B cell (primary cell): Measurements from ENCODE around the gene SH3RF3. TPM values are rescaled to one million over a fixed set of nuclear protein-coding genes. Genes with fewer than 3 reads are reported as not detected.

Experiments
- ATAC-seq: fragments of 200-7000 bp; cut with Tn5 transposase; one replicate; pipeline ENCODE4 v1.10.0; 2021; ENCODE audit warnings: low read depth, mild to moderate bottlenecking, moderate number of reproducible peaks, moderate library complexity
- CTCF ChIA-PET: fragments of 350-600 bp; sonication (Branson Sonifier 250); formaldehyde crosslinking; loops from one replicate; lab custom pipeline; 2021; ENCODE audit warnings: antibody characterized with exemption, inconsistent platforms; lab: Charles Lee
- POLR2A ChIA-PET: fragments of 350-600 bp; sonication (Branson Sonifier 250); formaldehyde crosslinking; loops from one replicate; lab custom pipeline; 2021; ENCODE audit warnings: antibody characterized with exemption; lab: Charles Lee
- DNase-seq: peaks from one replicate; pipeline ENCODE4 v3.0.0; 2013
- H2AFZ ChIP-seq: 2 replicates; pipeline ENCODE4 v1.6.1; 2012; ENCODE audit warnings: mild to moderate bottlenecking, low read depth, low read length; ENCODE audit not compliant: insufficient read depth, poor library complexity, severe bottlenecking
- H3K27ac ChIP-seq, 2 donors: 1 replicate in 1 of 2; 2 replicates in 1 of 2; pipeline ENCODE4 v1.5.1; 2012 to 2013; ENCODE audit warnings: low read length in 2 of 2, mild to moderate bottlenecking in 2 of 2, moderate library complexity in 1 of 2
- H3K27me3 ChIP-seq, 4 experiments: fragments of 200-600 bp in 1 of 4; sonication (generic) in 1 of 4; replicated peaks in 1 of 4; 1 replicate in 2 of 4; 2 replicates in 2 of 4; pipeline versions ENCODE4 v1.6.1 to v1.7.0; 2013 to 2016; ENCODE audit warnings: low read length in 3 of 4, mild to moderate bottlenecking in 2 of 4, mixed read lengths in 1 of 4, moderate library complexity in 1 of 4; ENCODE audit not compliant: insufficient read depth in 4 of 4, control insufficient read depth in 3 of 4; ENCODE audit errors: control extremely low read depth in 1 of 4
- H3K36me3 ChIP-seq, 2 experiments: replicated peaks in 1 of 2; 1 replicate in 1 of 2; 2 replicates in 1 of 2; pipeline versions ENCODE4 v1.6.1 to v1.7.1; 2013; ENCODE audit warnings: low read length in 1 of 2; ENCODE audit not compliant: insufficient read depth in 2 of 2, control insufficient read depth in 1 of 2; ENCODE audit errors: control extremely low read depth in 1 of 2, extremely low read depth in 1 of 2
- H3K4me1 ChIP-seq, 2 donors: fragments of 200-600 bp in 1 of 2; sonication (generic) in 1 of 2; 1 replicate in 1 of 2; 2 replicates in 1 of 2; pipeline versions ENCODE4 v1.5.1 to v1.6.1; 2013 to 2017; ENCODE audit warnings: low read length in 2 of 2; ENCODE audit not compliant: control insufficient read depth in 2 of 2, insufficient read depth in 2 of 2
- H3K4me2 ChIP-seq: replicated peaks from 2 replicates; pipeline ENCODE3; 2012; ENCODE audit warnings: mild to moderate bottlenecking, low read depth, low read length; ENCODE audit not compliant: poor library complexity, severe bottlenecking
- H3K4me3 ChIP-seq, 5 experiments: fragments of 200-600 bp in 1 of 5; sonication (generic) in 1 of 5; 1 replicate in 3 of 5; 2 replicates in 2 of 5; pipeline versions ENCODE4 v1.5.1 to v1.7.0; 2011 to 2016; ENCODE audit warnings: low read length in 4 of 5, mild to moderate bottlenecking in 4 of 5, low read depth in 2 of 5, control low read depth in 1 of 5, moderate library complexity in 1 of 5; ENCODE audit not compliant: insufficient read depth in 1 of 5; ENCODE audit errors: control extremely low read depth in 1 of 5, extremely low read depth in 1 of 5
- H3K79me2 ChIP-seq: fragments of 200-600 bp; sonication (generic); one replicate; pipeline ENCODE4 v1.6.0; 2016; ENCODE audit warnings: low read length; ENCODE audit not compliant: control insufficient read depth, insufficient read depth
- H3K9ac ChIP-seq: fragments of 200-600 bp; sonication (generic); 2 replicates; pipeline ENCODE4 v1.6.1; 2017; ENCODE audit warnings: mild to moderate bottlenecking, low read length, moderate library complexity
- H3K9me3 ChIP-seq, 3 donors: one replicate each; pipeline versions ENCODE4 v1.6.1 to v1.7.1; 2013; ENCODE audit warnings: low read length in 2 of 3; ENCODE audit not compliant: control insufficient read depth in 2 of 3, insufficient read depth in 1 of 3; ENCODE audit errors: control extremely low read depth in 1 of 3
- H4K20me1 ChIP-seq: 2 replicates; pipeline ENCODE4 v1.6.0; 2012; ENCODE audit warnings: mild to moderate bottlenecking, low read length; ENCODE audit not compliant: insufficient read depth, control insufficient read depth, poor library complexity, severe bottlenecking
- H3K27ac Mint-ChIP-seq: one replicate; pipeline ENCODE4 v1.8.0; 2021; ENCODE audit warnings: mixed read lengths
- H3K27me3 Mint-ChIP-seq: one replicate; pipeline ENCODE4 v1.8.0; 2021; ENCODE audit warnings: mixed read lengths
- H3K4me1 Mint-ChIP-seq: one replicate; pipeline ENCODE4 v1.8.0; 2021; ENCODE audit warnings: mixed read lengths
- H3K4me3 Mint-ChIP-seq: one replicate; pipeline ENCODE4 v1.8.0; 2021; ENCODE audit warnings: mixed read lengths
- H3K9me3 Mint-ChIP-seq: one replicate; pipeline ENCODE4 v1.8.0; 2022; ENCODE audit warnings: mixed read lengths; ENCODE audit not compliant: insufficient read depth
- EZH2 ChIP-seq: IDR thresholded peaks from 2 replicates; pipeline ENCODE4 v1.6.1; 2012; ENCODE audit warnings: borderline replicate concordance, low read depth, mild to moderate bottlenecking, moderate library complexity, low read length; ENCODE audit not compliant: insufficient read depth, poor library complexity, severe bottlenecking
- WGBS: methylation state at CpG from one replicate; pipeline ENCODE4 v1.1.5; 2013; ENCODE audit warnings: missing lambda C conversion rate; ENCODE audit not compliant: insufficient coverage; 5-methylcytosine and 5-hydroxymethylcytosine counted together
- intact Hi-C: fragments of 100-400 bp; cut with micrococcal nuclease; formaldehyde crosslinking; loops from one replicate; pipeline ENCODE4 v1.10.0; 2022
- polyA plus RNA-seq: library from polyadenylated mRNA; depleted of rRNA; stranded (reverse); fragments of >200 nt; gene quantifications from 2 replicates; pipeline ENCODE4 v1.2.3, GENCODE V29; 2012
- total RNA-seq, 2 donors: library from RNA; stranded (reverse); fragments of 120-200 nt in 1 of 2; gene quantifications; 1 replicate in 1 of 2; 2 replicates in 1 of 2; pipeline versions ENCODE4 v1.2.3 to v1.2.4, GENCODE V29; 2013 to 2022
- TF ChIP-seq, protein P1 (sequence below): fragments of 200-600 bp; IDR thresholded peaks from one replicate; pipeline ENCODE4 v1.8.0; 2022; ENCODE audit warnings: antibody characterized with exemption, mild to moderate bottlenecking

Gene SH3RF3
- total and polyA plus RNA-seq, 2 donors (not counting 1 experiment from before 2014, with no cell fraction given): 0.07 to 1.2 TPM

DNA sequence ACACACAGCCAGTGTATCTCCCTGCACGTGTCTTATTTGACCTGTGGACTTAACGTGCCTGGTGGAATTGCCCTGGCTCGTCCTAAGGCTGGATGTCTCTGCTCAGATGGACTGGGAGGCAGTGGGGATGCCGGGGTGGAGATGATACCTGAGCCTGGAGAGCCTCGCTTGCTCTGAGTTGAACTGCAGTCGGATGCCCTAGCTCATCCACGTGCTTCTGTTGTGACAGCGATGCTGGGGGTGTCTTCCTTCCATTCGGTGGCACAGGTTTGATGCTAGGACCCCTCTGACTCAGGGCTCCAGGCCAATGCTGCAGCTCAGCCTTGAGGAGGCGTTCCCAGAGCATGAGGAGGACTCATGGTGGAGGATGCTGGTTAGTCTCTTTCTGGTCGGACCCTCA lies 117.6 kb downstream of the SH3RF3 start:
- no peak for TF ChIP-seq EZH2
- TF ChIP-seq, protein P1, sequence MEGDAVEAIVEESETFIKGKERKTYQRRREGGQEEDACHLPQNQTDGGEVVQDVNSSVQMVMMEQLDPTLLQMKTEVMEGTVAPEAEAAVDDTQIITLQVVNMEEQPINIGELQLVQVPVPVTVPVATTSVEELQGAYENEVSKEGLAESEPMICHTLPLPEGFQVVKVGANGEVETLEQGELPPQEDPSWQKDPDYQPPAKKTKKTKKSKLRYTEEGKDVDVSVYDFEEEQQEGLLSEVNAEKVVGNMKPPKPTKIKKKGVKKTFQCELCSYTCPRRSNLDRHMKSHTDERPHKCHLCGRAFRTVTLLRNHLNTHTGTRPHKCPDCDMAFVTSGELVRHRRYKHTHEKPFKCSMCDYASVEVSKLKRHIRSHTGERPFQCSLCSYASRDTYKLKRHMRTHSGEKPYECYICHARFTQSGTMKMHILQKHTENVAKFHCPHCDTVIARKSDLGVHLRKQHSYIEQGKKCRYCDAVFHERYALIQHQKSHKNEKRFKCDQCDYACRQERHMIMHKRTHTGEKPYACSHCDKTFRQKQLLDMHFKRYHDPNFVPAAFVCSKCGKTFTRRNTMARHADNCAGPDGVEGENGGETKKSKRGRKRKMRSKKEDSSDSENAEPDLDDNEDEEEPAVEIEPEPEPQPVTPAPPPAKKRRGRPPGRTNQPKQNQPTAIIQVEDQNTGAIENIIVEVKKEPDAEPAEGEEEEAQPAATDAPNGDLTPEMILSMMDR: no peak
- Mint-ChIP-seq H3K4me3 (no peak overlapping the region), H3K27me3 (no peaks in the 10 kb centered on the region), H3K4me1 (peaks cover 19% of the 10 kb centered on the region), H3K9me3 (no peaks in the 10 kb centered on the region), H3K27ac (no peak overlapping the region)
- no peak for DNase-seq
- Histone ChIP-seq H3K36me3 (no peaks in the 10 kb centered on the region), H3K4me2 (no peak overlapping the region), H3K9ac (no peak overlapping the region), H3K27ac (no peak overlapping the region), H3K4me3 (no peak overlapping the region), H2AFZ (no peak overlapping the region), H3K4me1 (peaks cover 0 to 8% of the 10 kb centered on the region in 2 donors), H3K27me3 (no peaks in the 10 kb centered on the region), H3K79me2 (no peaks in the 10 kb centered on the region), H4K20me1 (no peaks in the 10 kb centered on the region), H3K9me3 (no peaks in the 10 kb centered on the region)
- WGBS: 92% methylated on average over 8 of the region's 11 CpGs
- ChIA-PET POLR2A (no interaction called here), CTCF (no interaction called here)
- ATAC-seq: no peak
- intact Hi-C loops: no loop called here

DNA sequence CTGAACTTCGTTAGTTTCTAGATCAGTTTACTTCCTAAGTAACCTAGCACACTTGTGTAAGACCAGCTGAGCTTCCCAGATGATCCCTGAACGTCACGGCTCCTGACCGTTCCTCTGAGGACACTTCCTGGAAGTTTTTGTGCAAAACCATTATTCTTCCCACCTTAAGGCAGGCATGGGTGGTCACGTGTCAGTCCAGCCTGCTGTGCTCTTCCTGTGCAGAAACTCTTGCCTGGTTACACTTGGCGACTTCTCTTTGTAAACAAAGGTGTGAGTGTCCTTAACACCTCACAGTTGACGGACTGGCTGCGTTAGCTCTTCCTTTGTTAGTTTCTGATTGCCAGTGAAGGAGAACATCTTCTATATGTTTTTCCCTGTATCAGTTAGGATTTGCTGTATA lies 118.3 kb downstream of the SH3RF3 start:
- POLR2A ChIA-PET: no interaction called here
- no peak overlapping the region for H3K4me3 Mint-ChIP-seq
- ATAC-seq (no peak), DNase-seq (no peak)
- no peaks in the 10 kb centered on the region for H3K9me3 Mint-ChIP-seq
- H3K4me1 ChIP-seq: peaks cover 0 to 8% of the 10 kb centered on the region in 2 donors
- intact Hi-C loops: no loop called here
- peak overlapping the region; percentile 18 for H3K4me2 ChIP-seq
- TF ChIP-seq, protein P1: no peak
- TF ChIP-seq EZH2: no peak
- CTCF ChIA-PET: no interaction called here
- WGBS: 87% methylated on average over 6 of the region's 8 CpGs
- no peaks in the 10 kb centered on the region for H3K27me3 ChIP-seq
- H3K9ac ChIP-seq: no peak overlapping the region
- no peaks in the 10 kb centered on the region for H3K79me2 ChIP-seq
- no peak overlapping the region for H3K4me3 ChIP-seq
- H3K27ac Mint-ChIP-seq: no peak overlapping the region
- no peak overlapping the region for H3K27ac ChIP-seq
- H3K4me1 Mint-ChIP-seq: peaks cover 19% of the 10 kb centered on the region
- H3K27me3 Mint-ChIP-seq: no peaks in the 10 kb centered on the region
- H3K36me3 ChIP-seq: no peaks in the 10 kb centered on the region
- no peaks in the 10 kb centered on the region for H4K20me1 ChIP-seq
- H3K9me3 ChIP-seq: no peaks in the 10 kb centered on the region
- no peak overlapping the region for H2AFZ ChIP-seq
